Umbilical cord (tissue), 2 donors: ENCODE measurements around the gene CSE1L. TPM values are rescaled to one million over a fixed set of nuclear protein-coding genes. Genes with fewer than 3 reads are reported as not detected.
"Not testable (repeated sequence)": the region's sequence is repeated elsewhere in the genome, so short reads cannot be mapped to it uniquely, and the experiment has no call there.

Experiments
- DNase-seq: peaks from one replicate; pipeline ENCODE4 v3.0.0-alpha.2; 2015; ENCODE audit warnings: low spot score
- total RNA-seq: library from RNA; depleted of rRNA; stranded (reverse); fragments of >200 nt; gene quantifications from one replicate; pipeline ENCODE4 v1.2.3, GENCODE V29; 2014; ENCODE audit warnings: low replicate concordance; ENCODE audit not compliant: insufficient read depth

Gene CSE1L
- total RNA-seq, 1 donor from 2014 or later = 65.5 TPM

DNA sequence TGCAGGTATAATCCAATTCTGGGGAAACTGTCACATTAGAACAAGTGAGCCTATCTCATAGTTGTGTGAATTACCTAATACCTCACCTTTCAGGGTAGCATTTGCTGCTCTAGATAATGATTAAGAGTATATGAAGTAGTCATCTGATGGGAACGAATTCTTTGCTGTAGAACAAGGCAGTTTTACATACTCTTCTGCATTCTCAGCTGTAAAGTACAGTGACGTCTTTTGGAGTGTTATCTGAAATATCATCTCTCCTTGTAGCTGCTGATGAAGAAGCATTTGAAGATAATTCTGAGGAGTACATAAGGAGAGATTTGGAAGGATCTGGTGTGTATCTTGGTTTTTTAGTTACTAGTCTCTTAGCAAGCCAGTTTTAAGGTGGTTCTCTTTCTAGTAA lies 28.4 kb downstream of the CSE1L start:
- no peak for DNase-seq

DNA sequence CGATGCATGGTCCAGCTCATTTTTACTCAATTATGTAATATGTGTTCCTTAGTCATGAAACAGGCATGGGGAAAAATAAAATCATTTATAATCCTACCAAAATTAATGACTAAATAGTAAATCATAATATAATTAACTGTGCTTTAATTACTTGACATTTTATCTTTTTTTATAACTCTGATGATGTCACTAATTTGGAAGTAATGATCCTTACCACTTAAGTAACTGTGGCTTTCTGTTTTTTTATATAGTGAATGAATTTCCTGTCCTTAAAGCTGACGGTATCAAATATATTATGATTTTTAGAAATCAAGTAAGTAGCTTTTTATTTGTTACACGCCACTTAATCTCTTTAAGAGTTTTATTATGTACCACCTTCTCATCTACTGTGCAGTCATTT lies 32.2 kb downstream of the CSE1L start:
- DNase-seq = no peak

- DNase-seq = not testable (repeated sequence)
Observed at GRCh38 chr20:49082295-49082694, 36.2 kb downstream of the CSE1L start.

DNA sequence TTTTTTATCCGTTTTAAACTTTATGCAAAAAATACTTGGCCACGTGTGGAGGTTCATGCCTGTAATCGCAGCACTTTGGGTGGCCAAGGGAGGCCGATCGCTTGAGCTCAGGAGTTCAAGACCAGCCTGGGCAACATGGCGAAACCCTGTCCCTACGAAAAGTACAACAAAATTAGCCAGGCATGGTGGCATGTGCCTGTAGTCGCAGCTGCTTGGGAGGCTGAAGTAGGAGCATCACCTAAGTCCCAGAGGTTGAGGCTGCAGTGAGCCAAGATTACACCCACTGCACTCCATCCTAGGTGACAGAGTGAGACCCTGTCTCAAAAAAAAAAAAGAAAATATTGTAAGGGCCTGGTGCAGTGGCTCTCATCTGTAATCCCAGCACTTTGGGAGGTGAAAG lies 45.0 kb downstream of the CSE1L start:
- DNase-seq = no peak

GRCh38 chr20:49091762-49092161 lies 45.6 kb downstream of the CSE1L start:
- DNase-seq = no peak

DNA sequence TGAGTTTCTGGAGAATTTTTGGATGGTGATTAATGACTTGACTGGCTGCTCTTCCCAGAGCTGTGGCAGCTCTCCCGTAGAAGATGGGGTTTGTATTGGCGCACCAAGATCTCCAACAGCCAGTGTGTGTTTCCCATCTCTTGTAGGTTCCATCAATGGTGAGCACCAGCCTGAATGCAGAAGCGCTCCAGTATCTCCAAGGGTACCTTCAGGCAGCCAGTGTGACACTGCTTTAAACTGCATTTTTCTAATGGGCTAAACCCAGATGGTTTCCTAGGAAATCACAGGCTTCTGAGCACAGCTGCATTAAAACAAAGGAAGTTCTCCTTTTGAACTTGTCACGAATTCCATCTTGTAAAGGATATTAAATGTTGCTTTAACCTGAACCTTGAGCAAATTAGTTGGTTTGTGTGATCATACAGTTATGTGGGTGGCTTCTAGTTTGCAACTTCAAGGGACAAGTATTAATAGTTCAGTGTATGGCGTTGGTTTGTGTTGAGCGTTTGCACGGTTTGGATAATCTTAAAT lies 50.2 kb downstream of the CSE1L start:
- no peak for DNase-seq

DNA sequence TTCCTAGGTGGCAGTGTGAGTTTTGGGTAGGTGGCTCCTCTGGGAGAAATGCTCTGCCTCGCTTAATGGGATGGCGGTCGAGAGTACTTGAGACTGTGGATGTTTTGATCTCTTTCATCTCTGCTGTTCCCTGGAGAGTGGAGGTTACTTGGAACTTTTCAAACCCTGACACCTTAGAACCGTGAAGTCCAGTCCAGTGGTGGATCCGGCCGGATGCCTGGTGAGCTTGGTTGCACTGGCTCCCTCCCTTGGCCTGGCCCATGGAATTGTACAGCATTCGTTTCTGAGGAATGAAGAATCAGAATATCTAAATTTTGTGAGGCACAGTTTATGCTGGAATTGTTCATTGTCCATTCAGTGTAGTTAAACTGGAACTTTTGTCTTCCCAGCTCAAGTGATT lies 51.0 kb downstream of the CSE1L start:
- no peak for DNase-seq

DNA sequence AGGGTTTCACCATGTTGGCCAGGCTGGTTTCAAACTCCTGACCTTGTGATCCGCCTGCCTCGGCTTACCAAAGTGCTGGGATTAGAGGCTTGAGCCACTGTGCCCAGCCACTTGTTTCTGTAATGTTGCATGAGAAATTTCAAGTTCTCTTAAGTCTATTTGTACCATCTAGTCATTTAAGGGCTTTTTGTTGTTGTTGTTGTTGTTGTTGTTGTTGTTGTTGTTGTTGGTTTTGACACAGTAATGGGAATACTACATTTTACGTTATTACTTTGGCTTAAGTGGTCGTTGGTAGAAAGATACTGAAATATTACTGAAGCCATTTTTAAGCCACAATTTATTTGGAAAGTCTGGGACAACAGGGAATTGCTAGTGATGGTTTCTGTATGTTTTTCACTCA lies 52.0 kb downstream of the CSE1L start:
- no peak for DNase-seq

- DNase-seq = no peak
Observed at GRCh38 chr20:49099011-49099410, 52.9 kb downstream of the CSE1L start.

GRCh38 chr20:49100292-49100691 lies 54.2 kb downstream of the CSE1L start:
- not testable (repeated sequence) for DNase-seq

DNA sequence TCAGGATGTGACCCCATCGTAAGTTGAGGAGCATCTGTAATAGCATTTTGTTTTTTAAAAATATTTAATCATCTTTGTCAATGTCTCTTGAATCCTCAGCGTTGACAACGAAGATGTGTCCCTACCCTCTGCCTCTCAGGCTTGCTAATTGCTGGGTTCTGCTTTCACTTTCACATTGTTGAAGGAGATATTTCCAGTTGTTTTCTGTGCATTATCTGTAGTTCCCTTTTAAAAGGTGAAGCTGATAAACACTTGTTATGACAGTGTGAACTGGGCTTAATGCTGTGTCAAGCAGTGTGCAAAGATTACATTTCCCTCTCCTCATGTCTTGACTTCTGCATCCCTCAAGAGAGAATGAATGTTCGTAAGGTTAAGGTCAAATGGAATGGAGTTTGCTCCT lies 54.9 kb downstream of the CSE1L start:
- DNase-seq = no peak

- no peak for DNase-seq
Observed at GRCh38 chr20:49103019-49103418, 56.9 kb downstream of the CSE1L start.

DNA sequence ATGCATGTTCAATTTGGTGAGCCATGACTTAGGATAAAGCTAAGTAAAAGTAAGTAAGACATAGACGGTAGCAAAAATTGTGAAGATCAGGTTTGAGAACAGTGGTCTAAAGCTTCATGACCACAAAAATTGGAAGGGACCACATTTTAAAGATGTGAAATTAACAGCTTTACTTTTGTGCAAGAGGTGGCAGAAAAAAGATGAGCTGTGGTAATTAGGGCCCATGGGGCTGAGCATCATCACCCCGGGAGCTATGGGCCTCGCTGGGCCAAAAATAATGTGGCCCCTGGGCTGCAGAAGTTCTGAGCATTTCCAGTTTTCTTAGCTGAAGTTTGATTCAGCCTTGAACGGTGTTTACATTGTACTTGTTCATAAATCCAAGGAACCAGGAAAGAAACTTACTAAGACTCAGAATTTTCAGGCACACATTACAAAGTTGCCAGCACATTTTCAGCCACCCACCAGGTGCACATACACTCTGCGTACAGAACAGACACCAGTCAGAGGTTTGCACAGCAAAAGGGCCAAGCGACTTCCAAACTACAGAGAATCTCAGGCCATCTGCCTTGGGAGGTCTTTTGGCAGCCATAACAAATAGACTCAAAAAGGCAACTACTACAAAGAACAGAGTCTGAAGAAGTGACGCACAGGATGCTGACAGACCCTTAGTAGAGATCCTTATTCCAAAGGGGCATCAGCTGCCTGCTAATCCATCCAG lies 57.7 kb downstream of the CSE1L start:
- DNase-seq = no peak

DNA sequence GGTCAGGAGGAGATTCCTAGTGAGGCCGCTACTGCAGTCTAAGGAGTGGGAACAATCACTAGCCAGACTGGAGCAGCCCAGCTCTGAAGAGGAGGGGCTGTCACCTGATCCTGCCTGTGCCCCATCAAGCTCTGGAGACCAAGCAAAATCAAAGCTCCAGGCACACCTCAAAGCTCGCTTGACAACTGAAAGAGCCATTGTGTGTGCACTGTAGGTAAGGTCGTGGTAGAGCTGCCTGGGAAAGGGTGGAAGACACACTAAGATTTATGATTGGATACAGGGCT lies 58.2 kb downstream of the CSE1L start:
- no peak for DNase-seq

DNA sequence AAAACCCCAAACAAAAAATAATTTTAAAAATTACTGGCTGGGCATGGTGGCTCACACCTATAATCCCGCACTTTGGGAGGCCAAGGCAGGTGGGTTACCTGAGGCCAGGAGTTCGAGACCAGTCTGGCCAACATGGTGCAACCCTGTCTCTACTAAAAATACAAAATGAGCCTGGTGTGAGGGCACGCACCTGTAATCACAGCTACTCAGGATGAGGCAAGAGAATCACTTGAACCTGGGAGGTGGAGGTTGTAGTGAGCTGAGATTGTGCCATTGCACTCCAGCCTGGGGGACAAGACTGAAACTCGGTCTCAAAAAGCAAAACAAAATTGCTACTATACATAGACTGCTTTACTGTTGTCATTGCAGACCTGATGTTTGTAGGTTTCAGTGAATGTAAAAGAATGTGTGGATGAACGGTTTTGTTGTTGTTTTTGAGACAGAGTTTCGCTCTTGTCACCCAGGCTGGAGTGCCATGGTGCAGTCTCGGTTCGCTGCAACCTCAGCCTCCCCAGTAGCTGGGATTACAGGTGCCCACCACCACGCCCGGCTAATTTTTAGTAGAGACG lies 59.0 kb downstream of the CSE1L start:
- not testable (repeated sequence) for DNase-seq

GRCh38 chr20:49106328-49106727 lies 60.2 kb downstream of the CSE1L start:
- no peak for DNase-seq

DNA sequence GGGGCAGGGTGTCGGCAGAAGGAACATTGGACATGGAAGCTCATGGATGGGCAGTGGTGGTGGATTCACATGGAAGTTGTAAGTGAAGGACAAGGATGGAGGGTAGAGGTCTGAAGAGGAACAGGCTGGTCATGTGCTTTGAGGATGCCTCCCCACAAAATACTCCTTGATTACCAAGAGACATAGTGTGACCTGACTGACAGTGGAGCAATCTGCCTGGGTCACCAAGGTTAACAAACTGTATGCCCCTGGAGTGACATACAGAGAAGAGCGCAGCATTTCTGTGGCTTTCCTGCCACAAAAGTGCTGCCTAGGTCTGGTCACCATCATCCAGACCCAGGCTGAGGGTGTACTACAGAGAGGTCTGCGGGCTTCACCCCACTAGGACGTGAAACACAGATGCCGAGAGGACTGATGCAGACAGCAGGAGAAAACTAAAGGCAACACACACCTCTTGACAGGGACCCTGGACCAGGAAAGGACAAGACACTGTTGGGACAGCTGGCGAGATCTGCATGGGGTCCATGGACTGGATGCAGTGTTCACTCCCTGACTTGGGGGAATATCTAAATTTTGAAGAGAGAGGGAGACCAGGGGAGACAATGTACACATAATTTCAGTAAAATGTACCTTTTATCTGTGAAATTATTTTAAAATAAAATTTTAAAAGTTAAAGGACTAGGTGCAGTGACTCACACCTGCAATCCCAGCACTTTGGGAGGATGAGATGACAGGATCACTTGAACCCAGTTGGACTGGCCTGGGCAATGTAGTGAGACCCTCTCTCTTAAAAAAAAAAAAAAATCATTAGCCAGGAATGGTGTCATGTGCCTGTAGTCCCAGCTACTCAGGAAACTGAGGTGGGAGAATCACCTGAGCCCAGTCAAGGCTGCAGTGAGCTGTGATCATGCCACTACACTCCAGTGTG lies 64.9 kb downstream of the CSE1L start:
- no peak for DNase-seq

- no peak for DNase-seq
Observed at GRCh38 chr20:49112596-49113274, 66.6 kb downstream of the CSE1L start.

GRCh38 chr20:49115564-49115963 lies 69.5 kb downstream of the CSE1L start:
- DNase-seq = no peak

DNA sequence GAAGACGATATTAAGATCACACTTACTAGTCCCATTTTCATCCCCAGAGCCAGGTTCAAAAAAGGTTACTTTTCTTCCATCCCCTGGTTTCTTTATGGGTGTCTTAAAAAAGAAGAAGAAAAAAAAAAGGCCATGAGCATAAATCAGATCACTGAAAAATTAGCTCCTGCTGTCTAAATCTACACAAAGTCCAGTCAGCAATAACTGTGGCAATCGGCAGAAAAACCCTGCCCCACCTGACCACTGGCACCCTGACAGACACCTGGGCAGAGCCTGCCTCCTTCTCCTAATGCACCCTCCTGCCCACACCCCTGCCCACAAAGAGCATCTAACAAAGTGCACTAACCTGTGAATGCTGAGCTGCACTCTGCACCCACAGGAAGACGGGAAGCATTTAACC lies 72.2 kb downstream of the CSE1L start:
- DNase-seq = no peak

- no peak for DNase-seq
Observed at GRCh38 chr20:49119988-49120387, 73.9 kb downstream of the CSE1L start.

DNA sequence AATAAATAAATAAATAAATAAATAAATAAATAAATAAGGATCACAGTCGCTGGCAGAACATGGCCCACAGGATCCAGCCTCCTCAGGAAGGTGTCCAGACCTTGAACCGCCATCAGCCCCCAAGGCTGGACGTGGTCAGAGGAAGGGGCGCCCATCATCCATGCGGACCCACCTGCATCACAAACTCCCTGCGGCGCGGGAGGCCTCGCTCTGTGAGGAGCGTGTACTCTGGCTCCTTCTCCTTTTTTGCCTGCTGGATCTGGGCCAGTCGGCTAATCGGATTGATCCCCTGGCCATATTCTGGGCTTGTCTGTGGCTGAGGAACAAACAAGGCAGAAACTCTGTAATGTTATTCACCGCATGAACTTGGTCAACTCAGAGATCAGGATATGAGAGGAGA lies 76.8 kb downstream of the CSE1L start:
- DNase-seq = no peak
